GM23338 (cell line): ENCODE results near the gene LBX1. TPM values are rescaled to one million over a fixed set of nuclear protein-coding genes. Genes with fewer than 3 reads are reported as not detected.

ENCODE experiments used
- ATAC-seq: fragments of 200-7000 bp; cut with Tn5 transposase; 3 replicates; pipeline ENCODE4 v1.9.1; 2020
- DNase-seq: peaks from one replicate; pipeline ENCODE4 v3.0.0-alpha.2; 2015; ENCODE audit warnings: low spot score
- H2AFZ ChIP-seq: fragments of 200-600 bp; sonication (generic); 2 replicates; pipeline ENCODE4 v1.8.0; 2016; ENCODE audit warnings: antibody characterized with exemption, mild to moderate bottlenecking, moderate library complexity
- H3F3A ChIP-seq: fragments of 200-600 bp; sonication (generic); replicated peaks from 2 replicates; pipeline ENCODE4 v1.8.0; 2017; ENCODE audit warnings: antibody characterized with exemption, mixed run types, low read depth
- H3K27ac ChIP-seq: fragments of 200-600 bp; sonication (generic); 2 replicates; pipeline ENCODE4 v1.6.1; 2016; ENCODE audit warnings: low read depth
- H3K27me3 ChIP-seq: fragments of 200-600 bp; sonication (generic); 2 replicates; pipeline ENCODE4 v1.8.0; 2016; ENCODE audit warnings: mild to moderate bottlenecking, mixed run types, moderate library complexity; ENCODE audit not compliant: insufficient read depth
- H3K36me3 ChIP-seq: fragments of 200-600 bp; sonication (generic); 2 replicates; pipeline ENCODE4 v1.8.0; 2016; ENCODE audit warnings: mild to moderate bottlenecking; ENCODE audit not compliant: insufficient read depth
- H3K4me1 ChIP-seq: fragments of 200-600 bp; sonication (generic); 2 replicates; pipeline ENCODE4 v1.8.0; 2016; ENCODE audit warnings: mild to moderate bottlenecking, moderate library complexity; ENCODE audit not compliant: insufficient read depth
- H3K4me2 ChIP-seq: fragments of 200-600 bp; sonication (generic); 2 replicates; pipeline ENCODE4 v1.7.1; 2017; ENCODE audit warnings: mixed run types
- H3K4me3 ChIP-seq: fragments of 200-600 bp; sonication (generic); 2 replicates; pipeline ENCODE4 v1.6.1; 2016; ENCODE audit warnings: mixed run types
- H3K79me2 ChIP-seq: fragments of 200-600 bp; sonication (generic); replicated peaks from 2 replicates; pipeline ENCODE4 v1.8.0; 2017; ENCODE audit warnings: mild to moderate bottlenecking; ENCODE audit not compliant: insufficient read depth
- H3K9me2 ChIP-seq: fragments of 200-600 bp; sonication (generic); 2 replicates; pipeline ENCODE4 v1.8.0; 2017; ENCODE audit not compliant: insufficient read depth
- H4K20me1 ChIP-seq: fragments of 200-600 bp; sonication (generic); replicated peaks from 2 replicates; pipeline ENCODE4 v1.8.0; 2017; ENCODE audit warnings: mild to moderate bottlenecking; ENCODE audit not compliant: insufficient read depth
- H3K27ac Mint-ChIP-seq: 2 replicates; pipeline ENCODE4 v1.8.0; 2020; ENCODE audit warnings: inconsistent platforms, mild to moderate bottlenecking, moderate library complexity, mixed read lengths
- H3K27me3 Mint-ChIP-seq: 3 replicates; pipeline ENCODE4 v1.8.0; 2022; ENCODE audit warnings: low read depth, mild to moderate bottlenecking, moderate library complexity, mixed read lengths, inconsistent platforms; ENCODE audit not compliant: insufficient read depth, poor library complexity
- H3K36me3 Mint-ChIP-seq: 3 replicates; pipeline ENCODE4 v1.8.0; 2021; ENCODE audit warnings: low read depth, mild to moderate bottlenecking, inconsistent platforms, moderate library complexity, mixed read lengths
- H3K4me1 Mint-ChIP-seq: 3 replicates; pipeline ENCODE4 v1.8.0; 2020; ENCODE audit warnings: mild to moderate bottlenecking, inconsistent platforms, mixed read lengths
- H3K4me3 Mint-ChIP-seq: 3 replicates; pipeline ENCODE4 v1.8.0; 2021; ENCODE audit warnings: moderate library complexity, mild to moderate bottlenecking, inconsistent platforms, mixed read lengths
- H3K9me3 Mint-ChIP-seq: 3 replicates; pipeline ENCODE4 v1.8.0; 2020; ENCODE audit warnings: moderate library complexity, mild to moderate bottlenecking, inconsistent platforms, mixed read lengths
- CREB1 ChIP-seq: fragments of 250-450 bp; sonication (Bioruptor Pico); IDR thresholded peaks from 2 replicates; pipeline ENCODE4 v1.5.0; 2020; ENCODE audit warnings: low read depth, mild to moderate bottlenecking, moderate library complexity
- POLR2AphosphoS5 ChIP-seq: IDR thresholded peaks from 2 replicates; pipeline ENCODE4 v1.6.1; 2016; ENCODE audit warnings: antibody characterized with exemption, low read depth
- polyA plus RNA-seq: library from polyadenylated mRNA; unstranded; fragments of >200 nt; fragmentation: Nextera tagmentation; extraction: Ambion mirVana; gene quantifications from 2 replicates; pipeline ENCODE4 v1.2.1, GENCODE V29; 2016
- total RNA-seq: library from RNA; depleted of rRNA; stranded (reverse); fragments of >200 nt; shearing (Covaris generic); gene quantifications from 2 replicates; pipeline ENCODE4 v1.2.3, GENCODE V29; 2014
- TF ChIP-seq, protein P1 (sequence below), 2 experiments: fragments of 200-600 bp in 1 of 2; sonication (generic) in 1 of 2; conservative IDR thresholded peaks; 2 replicates each; pipeline versions ENCODE4 v1.5.1 to v1.6.1; 2016 to 2017; ENCODE audit warnings: antibody characterized with exemption in 2 of 2, low read depth in 2 of 2, mild to moderate bottlenecking in 2 of 2, moderate library complexity in 1 of 2
- TF ChIP-seq, protein P2 (sequence below): IDR thresholded peaks from one replicate; pipeline ENCODE4 v1.6.1; 2018; ENCODE audit warnings: antibody characterized with exemption; ENCODE audit not compliant: unreplicated experiment
- TF ChIP-seq, protein P3 (sequence below): IDR thresholded peaks from 2 replicates; pipeline ENCODE4 v1.6.1; 2016; ENCODE audit warnings: antibody characterized with exemption

Gene LBX1
- total and polyA plus RNA-seq, 2 experiments from 2014 or later: not detected

DNA sequence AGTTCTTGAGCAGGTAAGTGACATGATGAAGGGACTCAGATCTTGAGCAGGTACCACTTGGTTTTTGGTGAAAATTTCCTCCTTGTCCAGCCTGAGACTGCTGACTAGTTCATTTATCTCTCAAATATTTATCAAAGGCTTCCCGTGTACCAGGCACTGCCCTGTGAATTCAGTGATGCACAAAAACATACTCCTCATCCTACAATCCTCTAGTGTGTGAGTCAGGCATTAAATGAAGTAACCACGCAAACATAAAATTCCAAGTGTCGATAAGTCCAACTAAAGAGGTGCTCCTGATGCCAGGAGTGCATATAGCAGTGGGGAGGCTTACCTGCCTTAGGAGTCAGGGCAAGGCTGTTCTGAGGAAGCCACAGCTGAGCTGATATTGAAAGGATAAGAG, 41.5 kb upstream of the LBX1 start:
- Histone ChIP-seq H2AFZ (no peak overlapping the region), H3K79me2 (no peaks in the 10 kb centered on the region), H3K4me2 (no peak overlapping the region), H3F3A (no peaks in the 10 kb centered on the region), H3K27ac (no peak overlapping the region), H3K9me2 (no peaks in the 10 kb centered on the region), H3K4me3 (no peak overlapping the region), H4K20me1 (no peaks in the 10 kb centered on the region), H3K36me3 (no peaks in the 10 kb centered on the region), H3K27me3 (no peaks in the 10 kb centered on the region), H3K4me1 (peaks cover 21% of the 10 kb centered on the region)
- Mint-ChIP-seq H3K27ac (no peak overlapping the region), H3K27me3 (peaks cover 13% of the 10 kb centered on the region), H3K36me3 (no peaks in the 10 kb centered on the region), H3K4me1 (peaks cover 26% of the 10 kb centered on the region), H3K4me3 (no peak overlapping the region), H3K9me3 (no peaks in the 10 kb centered on the region)
- TF ChIP-seq, protein P1, sequence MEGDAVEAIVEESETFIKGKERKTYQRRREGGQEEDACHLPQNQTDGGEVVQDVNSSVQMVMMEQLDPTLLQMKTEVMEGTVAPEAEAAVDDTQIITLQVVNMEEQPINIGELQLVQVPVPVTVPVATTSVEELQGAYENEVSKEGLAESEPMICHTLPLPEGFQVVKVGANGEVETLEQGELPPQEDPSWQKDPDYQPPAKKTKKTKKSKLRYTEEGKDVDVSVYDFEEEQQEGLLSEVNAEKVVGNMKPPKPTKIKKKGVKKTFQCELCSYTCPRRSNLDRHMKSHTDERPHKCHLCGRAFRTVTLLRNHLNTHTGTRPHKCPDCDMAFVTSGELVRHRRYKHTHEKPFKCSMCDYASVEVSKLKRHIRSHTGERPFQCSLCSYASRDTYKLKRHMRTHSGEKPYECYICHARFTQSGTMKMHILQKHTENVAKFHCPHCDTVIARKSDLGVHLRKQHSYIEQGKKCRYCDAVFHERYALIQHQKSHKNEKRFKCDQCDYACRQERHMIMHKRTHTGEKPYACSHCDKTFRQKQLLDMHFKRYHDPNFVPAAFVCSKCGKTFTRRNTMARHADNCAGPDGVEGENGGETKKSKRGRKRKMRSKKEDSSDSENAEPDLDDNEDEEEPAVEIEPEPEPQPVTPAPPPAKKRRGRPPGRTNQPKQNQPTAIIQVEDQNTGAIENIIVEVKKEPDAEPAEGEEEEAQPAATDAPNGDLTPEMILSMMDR (conservative IDR thresholded peaks at IDR 0.05; ENCODE audit: low read depth in 2 of 2): no peak
- TF ChIP-seq, protein P2, sequence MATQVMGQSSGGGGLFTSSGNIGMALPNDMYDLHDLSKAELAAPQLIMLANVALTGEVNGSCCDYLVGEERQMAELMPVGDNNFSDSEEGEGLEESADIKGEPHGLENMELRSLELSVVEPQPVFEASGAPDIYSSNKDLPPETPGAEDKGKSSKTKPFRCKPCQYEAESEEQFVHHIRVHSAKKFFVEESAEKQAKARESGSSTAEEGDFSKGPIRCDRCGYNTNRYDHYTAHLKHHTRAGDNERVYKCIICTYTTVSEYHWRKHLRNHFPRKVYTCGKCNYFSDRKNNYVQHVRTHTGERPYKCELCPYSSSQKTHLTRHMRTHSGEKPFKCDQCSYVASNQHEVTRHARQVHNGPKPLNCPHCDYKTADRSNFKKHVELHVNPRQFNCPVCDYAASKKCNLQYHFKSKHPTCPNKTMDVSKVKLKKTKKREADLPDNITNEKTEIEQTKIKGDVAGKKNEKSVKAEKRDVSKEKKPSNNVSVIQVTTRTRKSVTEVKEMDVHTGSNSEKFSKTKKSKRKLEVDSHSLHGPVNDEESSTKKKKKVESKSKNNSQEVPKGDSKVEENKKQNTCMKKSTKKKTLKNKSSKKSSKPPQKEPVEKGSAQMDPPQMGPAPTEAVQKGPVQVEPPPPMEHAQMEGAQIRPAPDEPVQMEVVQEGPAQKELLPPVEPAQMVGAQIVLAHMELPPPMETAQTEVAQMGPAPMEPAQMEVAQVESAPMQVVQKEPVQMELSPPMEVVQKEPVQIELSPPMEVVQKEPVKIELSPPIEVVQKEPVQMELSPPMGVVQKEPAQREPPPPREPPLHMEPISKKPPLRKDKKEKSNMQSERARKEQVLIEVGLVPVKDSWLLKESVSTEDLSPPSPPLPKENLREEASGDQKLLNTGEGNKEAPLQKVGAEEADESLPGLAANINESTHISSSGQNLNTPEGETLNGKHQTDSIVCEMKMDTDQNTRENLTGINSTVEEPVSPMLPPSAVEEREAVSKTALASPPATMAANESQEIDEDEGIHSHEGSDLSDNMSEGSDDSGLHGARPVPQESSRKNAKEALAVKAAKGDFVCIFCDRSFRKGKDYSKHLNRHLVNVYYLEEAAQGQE: no peak
- no peak for ATAC-seq
- DNase-seq: no peak

DNA sequence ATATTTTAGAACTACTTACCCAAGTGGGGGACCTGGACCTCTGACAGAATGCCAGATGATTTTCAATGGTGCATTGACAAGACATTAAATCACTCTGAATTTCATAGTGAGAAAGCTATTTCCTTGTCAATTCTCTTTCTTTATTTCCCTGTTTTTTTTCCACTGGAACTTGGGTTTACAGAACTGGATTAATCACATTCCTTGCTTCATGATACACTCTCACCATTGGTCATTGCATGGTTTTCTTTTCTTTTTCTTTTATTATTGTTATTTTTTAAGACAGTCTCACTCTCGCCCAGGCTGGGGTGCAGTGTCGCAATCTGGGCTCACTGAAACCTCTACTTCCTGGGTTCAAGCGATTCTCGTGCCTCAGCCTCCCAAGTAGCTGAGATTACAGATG, 38.5 kb upstream of the LBX1 start:
- no peaks in the 10 kb centered on the region for H3K79me2 ChIP-seq
- peaks cover 38% of the 10 kb centered on the region for H3K4me1 Mint-ChIP-seq
- H3K4me3 Mint-ChIP-seq: no peak overlapping the region
- no peak overlapping the region for H3K27ac Mint-ChIP-seq
- H3K9me2 ChIP-seq: no peaks in the 10 kb centered on the region
- H4K20me1 ChIP-seq: no peaks in the 10 kb centered on the region
- no peaks in the 10 kb centered on the region for H3K36me3 ChIP-seq
- H3K4me3 ChIP-seq: no peak overlapping the region
- H2AFZ ChIP-seq: no peak overlapping the region
- H3K36me3 Mint-ChIP-seq: no peaks in the 10 kb centered on the region
- H3K27me3 Mint-ChIP-seq: peaks cover 15% of the 10 kb centered on the region
- H3K4me1 ChIP-seq: peaks cover 21% of the 10 kb centered on the region
- ATAC-seq: no peak
- TF ChIP-seq, protein P3, sequence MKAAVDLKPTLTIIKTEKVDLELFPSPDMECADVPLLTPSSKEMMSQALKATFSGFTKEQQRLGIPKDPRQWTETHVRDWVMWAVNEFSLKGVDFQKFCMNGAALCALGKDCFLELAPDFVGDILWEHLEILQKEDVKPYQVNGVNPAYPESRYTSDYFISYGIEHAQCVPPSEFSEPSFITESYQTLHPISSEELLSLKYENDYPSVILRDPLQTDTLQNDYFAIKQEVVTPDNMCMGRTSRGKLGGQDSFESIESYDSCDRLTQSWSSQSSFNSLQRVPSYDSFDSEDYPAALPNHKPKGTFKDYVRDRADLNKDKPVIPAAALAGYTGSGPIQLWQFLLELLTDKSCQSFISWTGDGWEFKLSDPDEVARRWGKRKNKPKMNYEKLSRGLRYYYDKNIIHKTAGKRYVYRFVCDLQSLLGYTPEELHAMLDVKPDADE: no peak
- no peak for TF ChIP-seq POLR2AphosphoS5
- no peak for TF ChIP-seq CREB1
- no peaks in the 10 kb centered on the region for H3F3A ChIP-seq
- no peaks in the 10 kb centered on the region for H3K9me3 Mint-ChIP-seq
- peak overlapping the region; percentile 37; the same call in 1 of the 2 replicates for H3K4me2 ChIP-seq
- 0 out of 2 replicates have a peak, but pooled peaks cover 1% of the 10 kb centered on the region for H3K27me3 ChIP-seq
- peak overlapping the region; percentile 1; the same call in 1 of the 2 replicates for H3K27ac ChIP-seq
- DNase-seq: no peak
